Measurements from ENCODE around the gene EXTL1. TPM values are rescaled to one million over a fixed set of nuclear protein-coding genes. Genes with fewer than 3 reads are reported as not detected.

Gene EXTL1
- polyA plus RNA-seq, 1 donor (not counting 4 experiments of a cell fraction or from before 2014, with no cell fraction given) = 0.13 TPM

- no peak overlapping the region for H3K4me2 ChIP-seq (ENCODE audit: control insufficient read depth, extremely low read depth, insufficient read depth, low read depth, low read length)
- H3K9me3 ChIP-seq (ENCODE audit: control insufficient read depth, low read depth, low read length) = no peaks in the 10 kb centered on the region
- no peak overlapping the region for H3K9ac ChIP-seq (ENCODE audit: control insufficient read depth, extremely low read depth, insufficient read depth, low read length)
- dilution Hi-C loops (cut with MboI; ENCODE audit: extremely low pct_ligation_motif_present, low sequenced_read_pairs) = no loop called here
- H3K27ac ChIP-seq (ENCODE audit: control insufficient read depth, insufficient read depth, low read length) = no peak overlapping the region
- H3K9me1 ChIP-seq (ENCODE audit: control insufficient read depth, extremely low read depth, insufficient read depth, low read length) = no peaks in the 10 kb centered on the region
- H3K36me3 ChIP-seq (ENCODE audit: control insufficient read depth in 2 of 2, extremely low read depth in 1 of 2, insufficient read depth in 2 of 2, low read length in 2 of 2) = no peaks in the 10 kb centered on the region
- H3K4me1 ChIP-seq (ENCODE audit: control insufficient read depth, extremely low read depth, insufficient read depth, low read length) = peaks cover 13% of the 10 kb centered on the region
- no peak for TF ChIP-seq CTCF (optimal IDR thresholded peaks at IDR 0.05 in 1 of 3, IDR thresholded peaks at IDR 0.05 in 1 of 3, conservative IDR thresholded peaks at IDR 0.05 in 1 of 3; ENCODE audit: extremely low read depth in 1 of 3, insufficient read depth in 2 of 3, low read length in 3 of 3)
- no peak for TF ChIP-seq EZH2 (IDR thresholded peaks at IDR 0.05; ENCODE audit: low read length)
- no peaks in the 10 kb centered on the region for H3K27me3 ChIP-seq (ENCODE audit: control insufficient read depth, extremely low read depth, insufficient read depth, low read length)
- H3K4me3 ChIP-seq (ENCODE audit: control insufficient read depth in 2 of 3, extremely low read depth in 1 of 3, insufficient read depth in 2 of 3, low read depth in 1 of 3, low read length in 3 of 3) = no peak overlapping the region
- FAIRE-seq (no peak), DNase-seq (ENCODE audit: low read depth, low spot score) (no peak)
- no peaks in the 10 kb centered on the region for H3K79me2 ChIP-seq (ENCODE audit: control insufficient read depth, insufficient read depth, low read length)
- H4K20me1 ChIP-seq (ENCODE audit: control insufficient read depth, extremely low read depth, insufficient read depth, low read length) = no peaks in the 10 kb centered on the region
- H2AFZ ChIP-seq (ENCODE audit: control insufficient read depth, low read length) = no peak overlapping the region
These were observed 481 bp upstream of the EXTL1 start for GRCh38 chr1:26020941-26021646.

- H3K27ac ChIP-seq (ENCODE audit: control insufficient read depth, insufficient read depth, low read length) = no peak overlapping the region
- no peaks in the 10 kb centered on the region for H3K9me3 ChIP-seq (ENCODE audit: control insufficient read depth, low read depth, low read length)
- H3K9ac ChIP-seq (ENCODE audit: control insufficient read depth, extremely low read depth, insufficient read depth, low read length) = no peak overlapping the region
- dilution Hi-C loops (cut with MboI; ENCODE audit: extremely low pct_ligation_motif_present, low sequenced_read_pairs) = no loop called here
- no peak for FAIRE-seq
- no peak overlapping the region for H2AFZ ChIP-seq (ENCODE audit: control insufficient read depth, low read length)
- H3K36me3 ChIP-seq (ENCODE audit: control insufficient read depth in 2 of 2, extremely low read depth in 1 of 2, insufficient read depth in 2 of 2, low read length in 2 of 2) = no peaks in the 10 kb centered on the region
- H3K27me3 ChIP-seq (ENCODE audit: control insufficient read depth, extremely low read depth, insufficient read depth, low read length) = no peaks in the 10 kb centered on the region
- no peaks in the 10 kb centered on the region for H3K9me1 ChIP-seq (ENCODE audit: control insufficient read depth, extremely low read depth, insufficient read depth, low read length)
- no peak overlapping the region for H3K4me3 ChIP-seq (ENCODE audit: control insufficient read depth in 2 of 3, extremely low read depth in 1 of 3, insufficient read depth in 2 of 3, low read depth in 1 of 3, low read length in 3 of 3)
- no peak for DNase-seq (ENCODE audit: low read depth, low spot score)
- no peak overlapping the region for H3K4me2 ChIP-seq (ENCODE audit: control insufficient read depth, extremely low read depth, insufficient read depth, low read depth, low read length)
- H3K4me1 ChIP-seq (ENCODE audit: control insufficient read depth, extremely low read depth, insufficient read depth, low read length) = peaks cover 13% of the 10 kb centered on the region
- H3K79me2 ChIP-seq (ENCODE audit: control insufficient read depth, insufficient read depth, low read length) = no peaks in the 10 kb centered on the region
- H4K20me1 ChIP-seq (ENCODE audit: control insufficient read depth, extremely low read depth, insufficient read depth, low read length) = no peaks in the 10 kb centered on the region
- TF ChIP-seq EZH2 (IDR thresholded peaks at IDR 0.05; ENCODE audit: low read length) (no peak), CTCF (optimal IDR thresholded peaks at IDR 0.05 in 1 of 3, IDR thresholded peaks at IDR 0.05 in 1 of 3, conservative IDR thresholded peaks at IDR 0.05 in 1 of 3; ENCODE audit: extremely low read depth in 1 of 3, insufficient read depth in 2 of 3, low read length in 3 of 3) (no peak)
These were observed 817 bp downstream of the EXTL1 start for GRCh38 chr1:26022404-26022779.
